B cell (primary cell): ENCODE measurements around the gene ANAPC5.

Experiments
- CTCF ChIP-seq: fragments of 200-600 bp; IDR thresholded peaks from one replicate; pipeline ENCODE4 v1.8.0; 2022; ENCODE audit warnings: antibody characterized with exemption, mild to moderate bottlenecking
- EZH2 ChIP-seq: IDR thresholded peaks from 2 replicates; pipeline ENCODE4 v1.6.1; 2012; ENCODE audit warnings: borderline replicate concordance, low read depth, mild to moderate bottlenecking, moderate library complexity, low read length; ENCODE audit not compliant: insufficient read depth, poor library complexity, severe bottlenecking

- TF ChIP-seq CTCF (no peak), EZH2 (no peak)
Measured at GRCh38 chr12:121277374-121277759, 74.8 kb downstream of the ANAPC5 start.
